Astrocyte (in vitro differentiated cells and primary cell): ENCODE results near the gene GFER.

ENCODE experiments used
- CTCF ChIP-seq: IDR thresholded peaks from 2 replicates; pipeline ENCODE4 v1.5.1; 2011; ENCODE audit warnings: low read depth, mild to moderate bottlenecking, inconsistent platforms, low read length, moderate library complexity; ENCODE audit not compliant: insufficient read depth
- EZH2 ChIP-seq: IDR thresholded peaks from 2 replicates; pipeline ENCODE4 v1.6.1; 2012; ENCODE audit warnings: mild to moderate bottlenecking, low read length, inconsistent platforms; ENCODE audit not compliant: insufficient read depth

- no peak for TF ChIP-seq CTCF
- TF ChIP-seq EZH2: no peak
Observed at GRCh38 chr16:2009791-2010510, 26.0 kb downstream of the GFER start, which contains the start of gene ZNF598.
